Measurements from ENCODE around the gene KIF19. TPM values are rescaled to one million over a fixed set of nuclear protein-coding genes. Genes with fewer than 3 reads are reported as not detected.

The KIF19 gene, protein sequence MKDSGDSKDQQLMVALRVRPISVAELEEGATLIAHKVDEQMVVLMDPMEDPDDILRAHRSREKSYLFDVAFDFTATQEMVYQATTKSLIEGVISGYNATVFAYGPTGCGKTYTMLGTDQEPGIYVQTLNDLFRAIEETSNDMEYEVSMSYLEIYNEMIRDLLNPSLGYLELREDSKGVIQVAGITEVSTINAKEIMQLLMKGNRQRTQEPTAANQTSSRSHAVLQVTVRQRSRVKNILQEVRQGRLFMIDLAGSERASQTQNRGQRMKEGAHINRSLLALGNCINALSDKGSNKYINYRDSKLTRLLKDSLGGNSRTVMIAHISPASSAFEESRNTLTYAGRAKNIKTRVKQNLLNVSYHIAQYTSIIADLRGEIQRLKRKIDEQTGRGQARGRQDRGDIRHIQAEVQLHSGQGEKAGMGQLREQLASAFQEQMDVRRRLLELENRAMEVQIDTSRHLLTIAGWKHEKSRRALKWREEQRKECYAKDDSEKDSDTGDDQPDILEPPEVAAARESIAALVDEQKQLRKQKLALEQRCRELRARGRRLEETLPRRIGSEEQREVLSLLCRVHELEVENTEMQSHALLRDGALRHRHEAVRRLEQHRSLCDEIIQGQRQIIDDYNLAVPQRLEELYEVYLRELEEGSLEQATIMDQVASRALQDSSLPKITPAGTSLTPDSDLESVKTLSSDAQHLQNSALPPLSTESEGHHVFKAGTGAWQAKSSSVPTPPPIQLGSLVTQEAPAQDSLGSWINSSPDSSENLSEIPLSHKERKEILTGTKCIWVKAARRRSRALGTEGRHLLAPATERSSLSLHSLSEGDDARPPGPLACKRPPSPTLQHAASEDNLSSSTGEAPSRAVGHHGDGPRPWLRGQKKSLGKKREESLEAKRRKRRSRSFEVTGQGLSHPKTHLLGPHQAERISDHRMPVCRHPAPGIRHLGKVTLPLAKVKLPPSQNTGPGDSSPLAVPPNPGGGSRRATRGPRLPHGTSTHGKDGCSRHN
- 0.68 TPM for polyA plus RNA-seq (2013, experiment 1 of 2)
- 0.57 TPM for polyA plus RNA-seq (2013, experiment 2 of 2)

DNA sequence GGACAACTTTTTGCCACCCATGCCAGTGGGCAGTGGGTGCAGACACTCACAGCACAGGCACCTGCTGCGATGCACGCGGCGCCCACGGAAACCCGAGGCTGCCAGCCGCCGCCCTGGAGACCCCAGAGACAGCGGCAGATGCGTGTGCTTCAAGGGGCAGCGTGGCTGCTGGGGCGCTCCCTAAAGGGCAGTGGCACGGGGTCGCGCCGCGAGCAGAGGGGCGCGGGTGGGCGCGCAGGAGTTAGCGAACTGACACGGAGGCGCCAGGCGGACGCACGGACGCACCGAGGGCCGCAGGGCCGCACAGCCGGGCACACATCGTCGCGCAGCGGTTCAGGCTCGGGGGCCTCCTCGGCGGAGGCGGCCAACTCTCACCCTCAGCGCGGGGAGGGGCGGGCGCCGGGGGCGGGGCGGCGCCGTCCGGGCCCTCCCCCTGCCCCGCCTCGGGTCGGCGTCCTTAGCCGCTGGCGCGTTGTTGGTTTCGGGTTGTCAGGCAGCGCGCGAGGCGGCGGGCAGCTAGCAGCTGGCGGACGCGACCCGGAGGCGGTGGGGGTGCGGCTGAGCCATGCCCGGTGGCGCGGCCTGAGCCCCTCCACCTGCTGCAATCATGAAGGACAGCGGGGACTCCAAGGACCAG, at the start of gene KIF19:
KIF19 (plus strand) TSS at position 484 of the 637 bp plus-strand sequence; CDS start at position 608, 124 bp downstream.
- Histone ChIP-seq H4K91ac (ENCODE audit: low read depth, low read length, poor library complexity) (peak within 1 kb of the TSS; percentile 48), H3K23ac (ENCODE audit: low read depth, low read length, poor library complexity) (peak within 1 kb of the TSS; percentile 95), H3K4me2 (ENCODE audit: insufficient read depth, low read length, poor library complexity, severe bottlenecking) (peak within 1 kb of the TSS; percentile 93), H3K4me1 (ENCODE audit: control insufficient read depth in 2 of 2, insufficient read depth in 1 of 2, low read depth in 1 of 2, low read length in 2 of 2) (peaks cover 10 to 12% of the 10 kb centered on the region in 2 donors), H2BK120ac (ENCODE audit: low read depth, low read length) (peak within 1 kb of the TSS; percentile 85), H3K14ac (ENCODE audit: low read length) (peak within 1 kb of the TSS; percentile 86), H2AFZ (ENCODE audit: low read length) (peak within 1 kb of the TSS; percentile 74), H3K4me3 (ENCODE audit: low read length in 2 of 2) (peak within 1 kb of the TSS; percentile 34 to 76), H3K27ac (replicated peaks; ENCODE audit: low read length) (no peak within 1 kb of the TSS), H3K9me3 (replicated peaks in 1 of 2; ENCODE audit: control insufficient read depth in 2 of 2, insufficient read depth in 1 of 2, low read depth in 1 of 2, low read length in 2 of 2) (no peaks in the 10 kb centered on the region), H2AK5ac (ENCODE audit: low read depth, low read length) (peak within 1 kb of the TSS; percentile 97), H3K79me1 (ENCODE audit: low read depth, low read length) (no peaks in the 10 kb centered on the region), H3K18ac (ENCODE audit: low read length) (peak within 1 kb of the TSS; percentile 96), H4K8ac (ENCODE audit: low read depth, low read length) (peak within 1 kb of the TSS; percentile 32), H3K36me3 (replicated peaks in 1 of 2; ENCODE audit: control insufficient read depth in 2 of 2, insufficient read depth in 2 of 2, low read length in 2 of 2) (no peaks in the 10 kb centered on the region), H2BK15ac (ENCODE audit: low read length) (peak within 1 kb of the TSS; percentile 84), H2BK12ac (ENCODE audit: low read length) (peak within 1 kb of the TSS; percentile 96), H2BK5ac (ENCODE audit: low read length) (peak within 1 kb of the TSS; percentile 11), H3K27me3 (ENCODE audit: control insufficient read depth in 3 of 3, insufficient read depth in 3 of 3, low read depth in 1 of 3, low read length in 3 of 3) (peaks cover 6 to 78% (median 19%) of the 10 kb centered on the region in 3 experiments), H3K9ac (ENCODE audit: low read depth, low read length, poor library complexity) (peak within 1 kb of the TSS; percentile 88), H3K4ac (ENCODE audit: low read length) (peak within 1 kb of the TSS; percentile 79)
- DNase-seq (ENCODE audit: low spot score): peak; percentile 52
- WGBS, 2 donors (ENCODE audit: extremely low coverage in 2 of 2, insufficient read length in 2 of 2, insufficient replicate concordance in 1 of 2): no CpG with 5 or more reads among the region's 73 CpGs

DNA sequence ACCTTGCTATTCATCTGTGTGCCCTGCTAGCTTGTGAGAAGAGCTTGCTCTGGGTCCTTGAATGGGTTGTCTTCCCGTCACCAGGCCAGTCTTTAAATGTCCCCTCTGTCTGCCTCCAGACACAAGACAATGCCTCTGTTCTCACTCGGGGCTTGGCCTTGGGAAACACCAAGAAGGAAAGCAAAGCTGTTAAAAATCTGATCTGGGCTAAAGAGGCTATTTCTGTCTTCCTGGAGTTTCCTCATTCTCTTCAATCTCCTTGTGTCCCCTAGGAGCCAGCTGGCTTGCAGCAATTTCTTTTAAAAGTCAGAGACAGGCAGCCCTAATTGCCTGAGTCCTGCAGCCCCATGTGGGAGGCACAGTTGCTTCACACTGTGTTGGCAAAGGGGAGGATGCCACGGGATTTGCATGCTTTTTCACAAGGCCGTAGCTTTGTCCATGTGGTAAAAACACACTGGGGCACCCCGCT, 49.5 kb upstream of the KIF19 start:
- peak overlapping the region; percentile 56 for H3K27ac ChIP-seq (replicated peaks; ENCODE audit: low read length)
- no CpG with 5 or more reads among the region's 5 CpGs for WGBS, 2 donors (ENCODE audit: extremely low coverage in 2 of 2, insufficient read length in 2 of 2, insufficient replicate concordance in 1 of 2)
- no peak overlapping the region for H3K4ac ChIP-seq (ENCODE audit: low read length)
- H2BK12ac ChIP-seq (ENCODE audit: low read length): no peak overlapping the region
- H2BK5ac ChIP-seq (ENCODE audit: low read length): no peak overlapping the region
- H2BK15ac ChIP-seq (ENCODE audit: low read length): no peak overlapping the region
- no peak overlapping the region for H2BK120ac ChIP-seq (ENCODE audit: low read depth, low read length)
- no peak overlapping the region for H4K91ac ChIP-seq (ENCODE audit: low read depth, low read length, poor library complexity)
- peaks cover 34 to 59% of the 10 kb centered on the region in 2 donors for H3K4me1 ChIP-seq (ENCODE audit: control insufficient read depth in 2 of 2, insufficient read depth in 1 of 2, low read depth in 1 of 2, low read length in 2 of 2)
- H4K8ac ChIP-seq (ENCODE audit: low read depth, low read length): no peak overlapping the region
- H3K23ac ChIP-seq (ENCODE audit: low read depth, low read length, poor library complexity): peak overlapping the region; percentile 26
- no peak overlapping the region for H3K9ac ChIP-seq (ENCODE audit: low read depth, low read length, poor library complexity)
- no peak overlapping the region for H2AK5ac ChIP-seq (ENCODE audit: low read depth, low read length)
- no peak overlapping the region for H3K4me3 ChIP-seq (ENCODE audit: low read length in 2 of 2)
- H3K18ac ChIP-seq (ENCODE audit: low read length): no peak overlapping the region
- no peaks in the 10 kb centered on the region for H3K9me3 ChIP-seq (replicated peaks in 1 of 2; ENCODE audit: control insufficient read depth in 2 of 2, insufficient read depth in 1 of 2, low read depth in 1 of 2, low read length in 2 of 2)
- peak overlapping the region; percentile 26 for H3K4me2 ChIP-seq (ENCODE audit: insufficient read depth, low read length, poor library complexity, severe bottlenecking)
- H3K14ac ChIP-seq (ENCODE audit: low read length): no peak overlapping the region
- DNase-seq (ENCODE audit: low spot score): no peak
- H3K79me1 ChIP-seq (ENCODE audit: low read depth, low read length): no peaks in the 10 kb centered on the region
- no peaks in the 10 kb centered on the region for H3K36me3 ChIP-seq (replicated peaks in 1 of 2; ENCODE audit: control insufficient read depth in 2 of 2, insufficient read depth in 2 of 2, low read length in 2 of 2)
- H3K27me3 ChIP-seq (ENCODE audit: control insufficient read depth in 3 of 3, insufficient read depth in 3 of 3, low read depth in 1 of 3, low read length in 3 of 3): peaks cover 0 to 13% (median 0%) of the 10 kb centered on the region in 3 experiments
- peak overlapping the region; percentile 3 for H2AFZ ChIP-seq (ENCODE audit: low read length)

DNA sequence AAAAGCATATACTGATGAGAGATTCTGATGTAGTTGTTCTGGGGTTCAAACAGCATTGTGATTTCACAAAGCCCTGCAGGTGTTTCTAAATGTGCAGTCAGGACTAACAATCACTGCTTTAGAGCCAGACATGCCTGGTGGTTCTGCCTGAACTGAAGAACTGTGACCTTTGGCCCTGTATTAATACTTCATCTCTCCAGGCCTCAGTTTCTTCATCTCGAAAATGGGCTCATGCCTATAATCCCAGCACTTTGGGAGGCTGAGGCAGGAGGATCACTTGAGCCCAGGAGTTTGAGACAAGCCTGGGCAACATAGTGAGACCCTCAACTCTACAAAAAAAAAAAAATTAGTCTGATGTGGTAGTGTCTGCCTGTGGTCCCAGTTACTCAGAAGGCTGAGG, 48.1 kb upstream of the KIF19 start:
- Histone ChIP-seq H2AFZ (ENCODE audit: low read length) (no peak overlapping the region), H2BK12ac (ENCODE audit: low read length) (no peak overlapping the region), H3K36me3 (replicated peaks in 1 of 2; ENCODE audit: control insufficient read depth in 2 of 2, insufficient read depth in 2 of 2, low read length in 2 of 2) (no peaks in the 10 kb centered on the region), H4K8ac (ENCODE audit: low read depth, low read length) (no peak overlapping the region), H2BK15ac (ENCODE audit: low read length) (no peak overlapping the region), H3K14ac (ENCODE audit: low read length) (no peak overlapping the region), H3K4ac (ENCODE audit: low read length) (no peak overlapping the region), H2BK5ac (ENCODE audit: low read length) (no peak overlapping the region), H3K27ac (replicated peaks; ENCODE audit: low read length) (no peak overlapping the region), H3K9ac (ENCODE audit: low read depth, low read length, poor library complexity) (no peak overlapping the region), H3K4me3 (ENCODE audit: low read length in 2 of 2) (no peak overlapping the region), H4K91ac (ENCODE audit: low read depth, low read length, poor library complexity) (no peak overlapping the region), H3K4me1 (ENCODE audit: control insufficient read depth in 2 of 2, insufficient read depth in 1 of 2, low read depth in 1 of 2, low read length in 2 of 2) (peaks cover 23 to 46% of the 10 kb centered on the region in 2 donors), H3K9me3 (replicated peaks in 1 of 2; ENCODE audit: control insufficient read depth in 2 of 2, insufficient read depth in 1 of 2, low read depth in 1 of 2, low read length in 2 of 2) (no peaks in the 10 kb centered on the region), H3K79me1 (ENCODE audit: low read depth, low read length) (no peaks in the 10 kb centered on the region), H3K27me3 (ENCODE audit: control insufficient read depth in 3 of 3, insufficient read depth in 3 of 3, low read depth in 1 of 3, low read length in 3 of 3) (peaks cover 0 to 13% (median 0%) of the 10 kb centered on the region in 3 experiments), H3K23ac (ENCODE audit: low read depth, low read length, poor library complexity) (no peak overlapping the region), H3K4me2 (ENCODE audit: insufficient read depth, low read length, poor library complexity, severe bottlenecking) (no peak overlapping the region), H3K18ac (ENCODE audit: low read length) (no peak overlapping the region), H2AK5ac (ENCODE audit: low read depth, low read length) (no peak overlapping the region), H2BK120ac (ENCODE audit: low read depth, low read length) (no peak overlapping the region)
- no CpG with 5 or more reads among the region's 1 CpG for whole genome bisulfite sequencing, 2 donors (ENCODE audit: extremely low coverage in 2 of 2, insufficient read length in 2 of 2, insufficient replicate concordance in 1 of 2)
- no peak for DNase-seq (ENCODE audit: low spot score)
